ENCODE measurements around the gene STARD9. TPM values are rescaled to one million over a fixed set of nuclear protein-coding genes. Genes with fewer than 3 reads are reported as not detected.
A peak's percentile ranks its signal among the peaks of the same experiment; 100 is the strongest.

Gene STARD9
- total RNA-seq, 1 donor from 2014 or later, result 24.4 TPM

GRCh38 chr15:42692536-42692935 is 117.1 kb downstream of the STARD9 start:
- Mint-ChIP-seq H3K27ac (ENCODE audit: unreplicated experiment) (no peak overlapping the region), H3K4me3 (ENCODE audit: unreplicated experiment) (no peak overlapping the region), H3K4me1 (ENCODE audit: unreplicated experiment) (no peaks in the 10 kb centered on the region), H3K27me3 (ENCODE audit: unreplicated experiment) (no peaks in the 10 kb centered on the region), H3K36me3 (ENCODE audit: unreplicated experiment) (peaks cover 38% of the 10 kb centered on the region), H3K9me3 (ENCODE audit: unreplicated experiment) (no peaks in the 10 kb centered on the region)
- peak; percentile 62 for DNase-seq (ENCODE audit: extremely low spot score, unreplicated experiment)
- no peak for TF ChIP-seq CTCF (IDR thresholded peaks at IDR 0.05)

GRCh38 chr15:42692997-42693396 is 117.6 kb downstream of the STARD9 start:
- peak; percentile 71 for DNase-seq (ENCODE audit: extremely low spot score, unreplicated experiment)
- Mint-ChIP-seq H3K9me3 (ENCODE audit: unreplicated experiment) (no peaks in the 10 kb centered on the region), H3K4me3 (ENCODE audit: unreplicated experiment) (no peak overlapping the region), H3K27me3 (ENCODE audit: unreplicated experiment) (no peaks in the 10 kb centered on the region), H3K4me1 (ENCODE audit: unreplicated experiment) (no peaks in the 10 kb centered on the region), H3K27ac (ENCODE audit: unreplicated experiment) (no peak overlapping the region), H3K36me3 (ENCODE audit: unreplicated experiment) (peaks cover 38% of the 10 kb centered on the region)
- no peak for TF ChIP-seq CTCF (IDR thresholded peaks at IDR 0.05)

GRCh38 chr15:42693496-42693895 is 118.1 kb downstream of the STARD9 start:
- H3K27ac Mint-ChIP-seq (ENCODE audit: unreplicated experiment), result no peak overlapping the region
- no peaks in the 10 kb centered on the region for H3K4me1 Mint-ChIP-seq (ENCODE audit: unreplicated experiment)
- H3K9me3 Mint-ChIP-seq (ENCODE audit: unreplicated experiment), result no peaks in the 10 kb centered on the region
- H3K27me3 Mint-ChIP-seq (ENCODE audit: unreplicated experiment), result no peaks in the 10 kb centered on the region
- peak; percentile 69 for DNase-seq (ENCODE audit: extremely low spot score, unreplicated experiment)
- peaks cover 38% of the 10 kb centered on the region for H3K36me3 Mint-ChIP-seq (ENCODE audit: unreplicated experiment)
- no peak for TF ChIP-seq CTCF (IDR thresholded peaks at IDR 0.05)
- H3K4me3 Mint-ChIP-seq (ENCODE audit: unreplicated experiment), result no peak overlapping the region

GRCh38 chr15:42693942-42694341 is 118.5 kb downstream of the STARD9 start:
- H3K4me3 Mint-ChIP-seq (ENCODE audit: unreplicated experiment), result no peak overlapping the region
- no peak overlapping the region for H3K27ac Mint-ChIP-seq (ENCODE audit: unreplicated experiment)
- no peaks in the 10 kb centered on the region for H3K9me3 Mint-ChIP-seq (ENCODE audit: unreplicated experiment)
- DNase-seq (ENCODE audit: extremely low spot score, unreplicated experiment), result peak; percentile 67
- no peaks in the 10 kb centered on the region for H3K4me1 Mint-ChIP-seq (ENCODE audit: unreplicated experiment)
- no peak for TF ChIP-seq CTCF (IDR thresholded peaks at IDR 0.05)
- no peaks in the 10 kb centered on the region for H3K27me3 Mint-ChIP-seq (ENCODE audit: unreplicated experiment)
- peaks cover 39% of the 10 kb centered on the region for H3K36me3 Mint-ChIP-seq (ENCODE audit: unreplicated experiment)

- Mint-ChIP-seq H3K36me3 (ENCODE audit: unreplicated experiment) (peaks cover 38% of the 10 kb centered on the region), H3K27ac (ENCODE audit: unreplicated experiment) (no peak overlapping the region), H3K9me3 (ENCODE audit: unreplicated experiment) (no peaks in the 10 kb centered on the region), H3K27me3 (ENCODE audit: unreplicated experiment) (no peaks in the 10 kb centered on the region), H3K4me3 (ENCODE audit: unreplicated experiment) (no peak overlapping the region), H3K4me1 (ENCODE audit: unreplicated experiment) (no peaks in the 10 kb centered on the region)
- TF ChIP-seq CTCF (IDR thresholded peaks at IDR 0.05), result no peak
- DNase-seq (ENCODE audit: extremely low spot score, unreplicated experiment), result peak; percentile 69
These were observed 119.0 kb downstream of the STARD9 start for GRCh38 chr15:42694398-42694797.
